Thymus (tissue), 11 donors: ENCODE data around the gene VWDE. TPM values are rescaled to one million over a fixed set of nuclear protein-coding genes. Genes with fewer than 3 reads are reported as not detected.

Source experiments
- DNase-seq, 9 donors: peaks; one replicate each; pipeline ENCODE4 v3.0.0-alpha.2; 2013; ENCODE audit warnings: low spot score in 9 of 9, low read depth in 6 of 9, missing footprints in 1 of 9
- H3K27ac ChIP-seq, 2 donors: one replicate each; pipeline ENCODE4 v1.5.1; 2013; ENCODE audit warnings: control low read depth in 1 of 2, low read depth in 1 of 2, low read length in 1 of 2, mild to moderate bottlenecking in 1 of 2, moderate library complexity in 1 of 2
- H3K27me3 ChIP-seq, 2 donors: one replicate each; pipeline ENCODE4 v1.5.1; 2013; ENCODE audit warnings: low read length in 1 of 2; ENCODE audit not compliant: control insufficient read depth in 2 of 2, insufficient read depth in 1 of 2
- H3K36me3 ChIP-seq, 2 donors: one replicate each; pipeline ENCODE4 v1.5.1; 2013; ENCODE audit warnings: low read length in 1 of 2, mild to moderate bottlenecking in 1 of 2, moderate library complexity in 1 of 2; ENCODE audit not compliant: control insufficient read depth in 2 of 2, insufficient read depth in 2 of 2
- H3K4me1 ChIP-seq, 2 donors: one replicate each; pipeline ENCODE4 v1.5.1; 2013; ENCODE audit warnings: low read length in 2 of 2; ENCODE audit not compliant: control insufficient read depth in 2 of 2, insufficient read depth in 2 of 2
- H3K4me3 ChIP-seq, 2 donors: one replicate each; pipeline ENCODE4 v1.5.1; 2013; ENCODE audit warnings: low read length in 2 of 2, control low read depth in 1 of 2, mild to moderate bottlenecking in 1 of 2
- H3K9me3 ChIP-seq, 2 donors: one replicate each; pipeline ENCODE4 v1.5.1; 2013; ENCODE audit warnings: low read length in 1 of 2, mild to moderate bottlenecking in 1 of 2; ENCODE audit not compliant: control insufficient read depth in 2 of 2, insufficient read depth in 1 of 2
- WGBS: extraction: QIAGEN DNeasy Blood & Tissue Kit; methylation state at CpG from one replicate; pipeline ENCODE4 v1.1.7; 2013; 5-methylcytosine and 5-hydroxymethylcytosine counted together
- polyA plus RNA-seq: library from polyadenylated mRNA; stranded (reverse); fragments of 200-250 nt; gene quantifications from one replicate; pipeline ENCODE4 v1.2.3, GENCODE V29; 2013
- total RNA-seq: library from RNA; stranded (reverse); fragments of 120-200 nt; gene quantifications from one replicate; pipeline ENCODE4 v1.2.4, GENCODE V29; 2013
- donor health status: healthy.

VWDE gene
- total and polyA plus RNA-seq, 2 donors, result 0.23 to 0.90 TPM

GRCh38 chr7:12360948-12361347 is 42.7 kb downstream of the VWDE start:
- WGBS, result 64% methylated on average over 2 of the region's 2 CpGs
- Histone ChIP-seq H3K9me3 (no peaks in the 10 kb centered on the region), H3K27me3 (no peaks in the 10 kb centered on the region), H3K27ac (no peak overlapping the region), H3K36me3 (no peaks in the 10 kb centered on the region), H3K4me3 (no peak overlapping the region), H3K4me1 (no peaks in the 10 kb centered on the region)
- no peak for DNase-seq

- Histone ChIP-seq H3K27ac (no peak overlapping the region), H3K27me3 (no peaks in the 10 kb centered on the region), H3K4me1 (no peaks in the 10 kb centered on the region), H3K4me3 (no peak overlapping the region), H3K36me3 (no peaks in the 10 kb centered on the region), H3K9me3 (no peaks in the 10 kb centered on the region)
- DNase-seq, result no peak
Measured at GRCh38 chr7:12358694-12359093, 45.0 kb downstream of the VWDE start.

GRCh38 chr7:12357508-12357907 is 46.2 kb downstream of the VWDE start:
- Histone ChIP-seq H3K27ac (no peak overlapping the region), H3K4me3 (no peak overlapping the region), H3K4me1 (no peaks in the 10 kb centered on the region), H3K36me3 (no peaks in the 10 kb centered on the region), H3K27me3 (no peaks in the 10 kb centered on the region), H3K9me3 (no peaks in the 10 kb centered on the region)
- no peak for DNase-seq
- 67% methylated on average over 1 of the region's 1 CpG for WGBS

- no peaks in the 10 kb centered on the region for H3K27me3 ChIP-seq
- H3K4me1 ChIP-seq, result no peaks in the 10 kb centered on the region
- WGBS, result 46% methylated on average over 4 of the region's 4 CpGs
- no peaks in the 10 kb centered on the region for H3K36me3 ChIP-seq
- no peak for DNase-seq
- no peaks in the 10 kb centered on the region for H3K9me3 ChIP-seq
- no peak overlapping the region for H3K4me3 ChIP-seq
- no peak overlapping the region for H3K27ac ChIP-seq
Measured at GRCh38 chr7:12351843-12352242, 51.8 kb downstream of the VWDE start.

- no peaks in the 10 kb centered on the region for H3K9me3 ChIP-seq
- H3K4me3 ChIP-seq, result no peak overlapping the region
- no peak overlapping the region for H3K27ac ChIP-seq
- H3K4me1 ChIP-seq, result no peaks in the 10 kb centered on the region
- H3K36me3 ChIP-seq, result no peaks in the 10 kb centered on the region
- H3K27me3 ChIP-seq, result no peaks in the 10 kb centered on the region
- DNase-seq, result no peak
- 95% methylated on average over 3 of the region's 3 CpGs for WGBS
Measured at GRCh38 chr7:12350971-12351370, 52.7 kb downstream of the VWDE start.

- 97% methylated on average over 2 of the region's 2 CpGs for WGBS
- no peaks in the 10 kb centered on the region for H3K9me3 ChIP-seq
- no peak for DNase-seq
- H3K36me3 ChIP-seq, result no peaks in the 10 kb centered on the region
- H3K27ac ChIP-seq, result no peak overlapping the region
- H3K4me3 ChIP-seq, result no peak overlapping the region
- no peaks in the 10 kb centered on the region for H3K27me3 ChIP-seq
- no peaks in the 10 kb centered on the region for H3K4me1 ChIP-seq
Measured at GRCh38 chr7:12337095-12337494, 66.6 kb downstream of the VWDE start.

GRCh38 chr7:12328888-12329770 is 74.5 kb downstream of the VWDE start:
- H3K4me3 ChIP-seq, result no peak overlapping the region
- H3K27me3 ChIP-seq, result no peaks in the 10 kb centered on the region
- H3K36me3 ChIP-seq, result no peaks in the 10 kb centered on the region
- no peaks in the 10 kb centered on the region for H3K4me1 ChIP-seq
- no peak for DNase-seq
- H3K27ac ChIP-seq, result no peak overlapping the region
- 91% methylated on average over 6 of the region's 6 CpGs for WGBS
- H3K9me3 ChIP-seq, result no peaks in the 10 kb centered on the region

- no peak for DNase-seq
- Histone ChIP-seq H3K4me1 (no peaks in the 10 kb centered on the region), H3K36me3 (no peaks in the 10 kb centered on the region), H3K27me3 (no peaks in the 10 kb centered on the region), H3K9me3 (no peaks in the 10 kb centered on the region), H3K27ac (no peak overlapping the region), H3K4me3 (no peak overlapping the region)
- 87% methylated on average over 3 of the region's 3 CpGs for WGBS
Measured at GRCh38 chr7:12327922-12328321, 75.7 kb downstream of the VWDE start.

GRCh38 chr7:12325646-12326045 is 78.0 kb downstream of the VWDE start:
- no peak overlapping the region for H3K27ac ChIP-seq
- H3K9me3 ChIP-seq, result no peaks in the 10 kb centered on the region
- H3K27me3 ChIP-seq, result no peaks in the 10 kb centered on the region
- no peaks in the 10 kb centered on the region for H3K36me3 ChIP-seq
- H3K4me1 ChIP-seq, result no peaks in the 10 kb centered on the region
- no peak for DNase-seq
- no peak overlapping the region for H3K4me3 ChIP-seq
